Hematopoietic multipotent progenitor cell treated with erythropoietin and hydrocortisone succinate and interleukin-3 and kit ligand, for 15 days (in vitro differentiated cells): Measurements from ENCODE around the gene AGAP3.

Source experiments
- DNase-seq: peaks from one replicate; pipeline ENCODE4 v3.0.0-alpha.2; 2015; ENCODE audit warnings: low spot score

The AGAP3 gene

DNA sequence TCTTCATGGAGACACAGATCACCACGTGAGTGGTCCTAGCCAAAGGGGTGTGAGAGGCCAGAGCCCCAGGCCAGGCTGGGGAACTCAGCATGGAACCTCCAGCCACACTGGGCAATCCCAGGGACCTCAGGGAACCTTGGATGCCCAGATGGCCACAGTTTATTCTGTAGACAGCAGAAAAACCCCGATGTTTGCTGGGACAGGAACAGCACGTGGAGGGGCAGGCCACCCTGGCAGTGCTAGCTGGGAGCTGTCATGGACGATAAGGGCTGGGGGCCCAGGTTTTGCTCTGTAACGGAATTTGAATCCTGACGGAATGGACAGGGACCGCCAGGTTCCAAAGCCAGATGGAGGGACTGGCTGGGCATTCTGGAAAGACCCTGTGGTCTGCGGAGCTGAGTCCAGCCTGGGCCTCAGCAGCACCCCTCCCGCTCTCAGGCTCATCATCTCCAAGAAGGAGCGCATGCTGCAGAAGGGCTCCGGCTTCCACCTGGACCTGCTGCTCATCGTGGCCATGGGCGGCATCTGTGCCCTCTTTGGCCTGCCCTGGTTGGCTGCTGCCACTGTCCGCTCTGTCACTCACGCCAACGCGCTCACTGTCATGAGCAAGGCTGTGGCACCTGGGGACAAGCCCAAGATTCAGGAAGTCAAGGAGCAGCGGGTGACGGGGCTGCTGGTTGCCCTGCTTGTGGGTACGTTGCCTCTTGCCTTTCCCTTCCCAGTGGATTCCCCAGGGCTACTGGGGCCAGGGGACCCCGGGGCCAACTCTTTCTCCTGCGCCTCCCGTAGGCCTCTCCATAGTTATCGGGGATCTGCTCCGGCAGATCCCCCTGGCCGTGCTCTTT is 11.2 kb upstream of the AGAP3 start:
- DNase-seq: no peak

DNA sequence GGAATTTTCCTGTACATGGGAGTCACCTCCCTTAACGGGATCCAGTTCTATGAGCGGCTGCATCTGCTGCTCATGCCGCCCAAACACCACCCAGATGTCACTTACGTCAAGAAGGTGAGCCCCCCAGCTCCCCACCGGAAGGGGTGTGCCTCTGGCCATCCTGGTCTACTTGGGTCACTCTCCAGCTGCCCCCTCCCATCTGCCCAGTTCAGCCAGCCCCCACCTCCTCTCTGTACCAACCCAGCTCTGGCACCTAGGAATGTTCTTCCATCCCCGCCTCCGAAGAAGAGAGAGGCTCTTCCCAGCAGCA is 10.7 kb upstream of the AGAP3 start:
- DNase-seq: no peak

DNA sequence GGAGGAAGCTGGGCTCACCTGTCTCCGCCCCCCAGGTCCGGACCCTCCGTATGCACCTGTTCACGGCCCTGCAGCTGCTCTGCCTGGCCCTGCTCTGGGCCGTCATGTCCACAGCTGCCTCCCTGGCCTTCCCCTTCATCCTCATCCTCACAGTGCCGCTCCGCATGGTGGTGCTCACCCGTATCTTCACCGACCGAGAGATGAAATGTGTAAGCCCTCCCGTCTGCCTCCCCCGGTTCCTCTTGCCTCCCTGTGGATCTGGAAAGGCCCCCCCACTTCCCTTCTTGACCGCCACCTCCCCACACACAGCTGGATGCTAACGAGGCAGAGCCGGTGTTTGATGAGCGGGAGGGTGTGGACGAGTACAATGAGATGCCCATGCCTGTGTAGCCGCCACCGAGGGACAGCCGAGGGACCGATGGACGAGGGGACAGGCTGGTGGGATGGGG is 10.3 kb upstream of the AGAP3 start:
- DNase-seq: no peak

DNA sequence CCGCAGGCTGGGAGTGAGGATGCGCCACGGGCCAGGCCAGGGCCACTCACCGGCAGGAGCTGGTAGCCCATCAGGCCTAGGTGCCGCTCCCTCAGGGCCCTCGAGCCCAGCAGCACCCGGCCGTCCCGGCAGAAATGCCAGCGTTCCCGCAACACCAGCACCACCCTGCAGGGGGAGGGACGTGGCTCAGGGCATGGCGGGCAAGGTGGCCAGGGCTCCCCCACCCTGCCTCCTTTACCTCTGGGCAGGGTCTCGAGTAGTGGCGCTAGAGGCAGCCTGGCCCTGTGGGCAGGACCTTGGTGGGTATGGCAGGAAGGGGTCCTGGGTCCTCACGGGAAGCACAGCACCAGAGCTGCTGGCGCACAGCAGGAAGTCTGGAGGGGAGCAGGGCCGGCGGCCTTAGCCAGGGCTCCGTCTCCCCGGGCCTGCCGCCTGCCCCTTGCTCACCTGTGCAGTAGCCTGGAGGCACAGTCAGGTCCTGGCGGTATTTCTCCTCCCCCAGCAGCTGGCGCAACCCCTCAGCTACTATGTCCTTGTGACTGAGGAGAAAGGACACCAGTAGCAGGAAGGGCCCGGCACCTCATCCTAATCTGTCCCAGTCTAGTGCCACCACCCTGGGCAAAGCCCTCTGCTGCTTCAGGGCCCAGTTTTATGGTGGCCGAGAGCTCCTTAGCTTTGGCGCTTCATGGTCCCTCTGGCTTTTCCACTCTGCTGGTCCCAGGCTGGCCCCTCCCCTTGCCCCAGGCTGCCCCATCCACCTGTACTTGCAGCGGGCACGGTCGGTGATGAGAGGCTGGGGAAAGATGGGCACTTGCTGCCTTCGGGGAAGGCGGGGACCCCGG is 9.2 kb upstream of the AGAP3 start:
- no peak for DNase-seq

DNA sequence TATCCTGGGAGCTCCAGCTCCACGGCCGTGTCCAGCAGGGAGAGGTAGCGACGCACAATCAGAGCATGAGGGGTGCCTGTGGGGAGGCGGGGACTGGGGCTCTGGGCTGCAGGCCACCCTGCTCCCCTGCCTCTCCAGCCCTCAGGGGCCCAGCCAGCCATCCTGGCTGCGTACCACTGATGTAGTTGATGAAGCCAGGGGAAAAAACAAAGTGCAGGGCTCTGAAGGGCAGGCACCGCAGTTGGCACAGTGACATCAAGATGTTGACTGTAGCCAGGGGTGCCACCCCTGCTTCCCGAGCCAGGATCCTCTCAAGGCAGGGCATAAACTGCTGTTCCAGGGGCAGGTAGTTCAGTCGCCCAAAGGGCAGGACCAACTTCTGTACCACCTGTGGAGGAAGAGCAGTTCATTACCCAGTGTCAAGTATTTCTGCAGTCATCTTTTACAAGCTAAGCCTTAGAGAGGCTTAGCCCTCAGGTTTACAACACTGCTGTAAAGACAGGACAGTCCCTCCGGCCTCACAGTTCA is 8.5 kb upstream of the AGAP3 start:
- DNase-seq: no peak

DNA sequence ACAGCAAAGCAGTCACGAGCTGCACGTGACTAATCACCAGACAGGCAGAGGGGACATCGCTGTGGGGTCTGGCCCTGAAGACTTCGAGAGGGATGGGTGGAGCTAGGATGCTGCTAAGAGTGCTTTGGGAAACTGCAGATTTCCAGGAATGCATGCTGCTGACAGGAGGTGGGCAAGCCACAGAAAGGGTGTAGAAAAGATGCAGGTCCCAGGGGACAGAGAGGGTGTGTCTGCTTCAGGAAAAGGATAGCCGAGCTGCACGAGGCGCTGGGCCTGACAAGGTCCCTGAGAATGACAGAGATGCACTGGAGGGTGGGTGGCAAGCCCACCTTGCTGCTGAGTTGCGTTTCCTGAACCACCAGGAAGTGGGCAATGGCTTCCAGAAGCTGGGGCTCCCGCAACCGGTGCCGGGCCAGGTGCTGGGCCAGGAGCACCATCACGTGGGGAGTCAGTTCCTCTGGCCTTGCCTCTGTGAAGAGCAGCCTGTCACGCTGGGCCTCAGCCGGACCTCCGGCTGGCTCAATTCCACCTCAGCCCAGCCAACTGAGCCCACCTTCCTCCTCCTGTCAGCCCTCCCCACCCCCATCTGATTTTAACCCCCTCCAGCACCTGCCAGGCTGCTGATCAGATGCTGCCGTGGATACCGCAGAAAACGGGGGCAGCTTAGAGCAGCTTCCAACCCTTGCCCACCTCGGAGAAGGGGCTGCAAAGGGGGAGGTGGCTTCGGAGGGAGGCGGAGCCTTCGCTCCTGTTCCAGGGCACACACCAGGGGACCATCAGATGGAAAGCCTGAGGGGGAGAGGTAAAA is 7.8 kb upstream of the AGAP3 start:
- DNase-seq: no peak

DNA sequence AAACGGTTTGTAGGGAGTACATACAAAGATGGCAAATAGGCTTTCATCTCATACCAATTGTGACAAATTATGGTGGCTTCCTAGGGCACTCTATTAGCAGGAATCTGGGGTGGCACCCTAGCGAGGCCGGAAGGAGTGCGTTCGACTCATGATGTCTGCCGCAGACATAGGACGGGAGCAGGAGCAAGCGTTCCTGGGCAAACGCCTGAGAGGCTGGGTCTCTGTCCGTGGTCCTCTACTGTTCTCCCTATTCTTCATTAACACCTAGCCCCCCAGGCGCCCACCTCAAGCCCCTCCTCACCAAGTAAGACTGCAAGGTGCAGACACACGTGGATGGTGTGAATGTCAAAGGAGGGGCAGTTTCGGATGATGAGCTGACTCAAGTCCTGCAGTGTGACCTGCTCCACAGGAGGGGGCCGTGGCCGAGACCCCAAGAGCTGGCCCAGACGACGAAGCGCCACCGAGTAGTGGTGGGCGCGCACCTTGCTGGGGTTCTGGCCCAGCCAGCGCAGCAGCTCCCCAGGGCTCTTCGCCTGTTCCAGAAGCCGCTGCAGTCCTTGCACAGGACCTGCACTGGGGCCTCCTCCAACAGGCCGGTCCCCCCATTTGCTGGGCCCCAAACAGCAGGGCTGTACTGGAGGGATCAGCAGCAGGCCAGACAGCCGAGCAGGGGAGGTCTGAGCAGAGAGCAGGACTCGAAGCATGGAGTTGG is 6.9 kb upstream of the AGAP3 start:
- DNase-seq: no peak

DNA sequence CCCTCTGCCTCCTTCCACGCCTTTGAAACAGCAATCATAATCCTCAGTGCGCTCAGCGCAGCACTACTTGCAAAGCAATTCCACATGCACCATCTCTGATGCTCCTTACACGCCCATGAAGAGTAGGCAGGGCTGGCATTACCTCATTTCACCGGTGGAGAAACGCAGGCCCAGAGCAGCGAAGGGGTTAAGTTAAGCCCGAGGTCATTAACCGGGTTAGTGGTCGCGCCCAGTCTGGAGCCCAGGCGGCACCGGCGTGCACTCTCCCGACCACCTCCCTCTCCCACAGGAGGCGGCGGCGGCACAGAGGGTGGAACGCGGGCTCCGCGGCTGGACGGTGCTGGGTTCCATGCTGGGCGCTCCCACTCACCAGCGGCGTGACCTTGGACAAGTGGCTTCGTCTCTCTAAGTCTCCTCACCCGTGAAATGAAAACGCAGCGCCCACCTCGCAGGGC is 6.2 kb upstream of the AGAP3 start:
- peak; percentile 36 for DNase-seq

DNA sequence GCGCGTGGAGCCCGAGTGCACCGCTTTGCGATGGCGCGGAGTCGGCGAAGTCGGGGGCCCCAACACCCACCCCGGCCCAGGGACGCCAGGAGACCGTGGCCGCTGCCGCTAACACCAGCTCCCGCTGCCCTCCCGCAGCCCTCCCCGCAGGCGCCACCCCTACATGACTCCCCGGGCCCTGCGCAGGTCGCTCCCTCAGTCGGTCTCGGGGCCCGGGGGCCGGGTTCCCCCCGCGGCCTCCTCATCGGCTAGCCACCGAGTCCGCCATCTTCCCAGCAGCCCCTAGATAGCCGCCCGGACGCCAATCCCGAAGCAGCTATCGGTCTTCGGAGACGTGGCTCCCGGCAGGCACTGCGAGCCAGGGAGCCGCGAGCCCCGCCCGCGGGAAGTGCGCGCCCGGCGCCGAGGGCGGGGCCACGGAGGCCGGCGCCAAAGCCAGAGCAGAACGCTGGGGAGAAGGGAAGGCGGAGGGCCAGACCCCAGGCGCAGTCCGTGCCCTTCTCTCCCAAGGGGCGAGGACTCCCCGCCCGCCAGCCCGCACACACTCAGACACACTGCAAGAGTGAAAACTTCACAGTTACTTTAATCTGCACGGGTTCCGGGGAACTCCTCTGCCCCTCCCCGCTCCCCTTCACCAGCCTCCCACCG is 5.6 kb upstream of the AGAP3 start, which contains the start of gene FASTK:
FASTK (minus strand) TSS at position 288 of the 648 bp plus-strand sequence; CDS start at position 245, 43 bp downstream.
- peak; percentile 91 for DNase-seq

DNA sequence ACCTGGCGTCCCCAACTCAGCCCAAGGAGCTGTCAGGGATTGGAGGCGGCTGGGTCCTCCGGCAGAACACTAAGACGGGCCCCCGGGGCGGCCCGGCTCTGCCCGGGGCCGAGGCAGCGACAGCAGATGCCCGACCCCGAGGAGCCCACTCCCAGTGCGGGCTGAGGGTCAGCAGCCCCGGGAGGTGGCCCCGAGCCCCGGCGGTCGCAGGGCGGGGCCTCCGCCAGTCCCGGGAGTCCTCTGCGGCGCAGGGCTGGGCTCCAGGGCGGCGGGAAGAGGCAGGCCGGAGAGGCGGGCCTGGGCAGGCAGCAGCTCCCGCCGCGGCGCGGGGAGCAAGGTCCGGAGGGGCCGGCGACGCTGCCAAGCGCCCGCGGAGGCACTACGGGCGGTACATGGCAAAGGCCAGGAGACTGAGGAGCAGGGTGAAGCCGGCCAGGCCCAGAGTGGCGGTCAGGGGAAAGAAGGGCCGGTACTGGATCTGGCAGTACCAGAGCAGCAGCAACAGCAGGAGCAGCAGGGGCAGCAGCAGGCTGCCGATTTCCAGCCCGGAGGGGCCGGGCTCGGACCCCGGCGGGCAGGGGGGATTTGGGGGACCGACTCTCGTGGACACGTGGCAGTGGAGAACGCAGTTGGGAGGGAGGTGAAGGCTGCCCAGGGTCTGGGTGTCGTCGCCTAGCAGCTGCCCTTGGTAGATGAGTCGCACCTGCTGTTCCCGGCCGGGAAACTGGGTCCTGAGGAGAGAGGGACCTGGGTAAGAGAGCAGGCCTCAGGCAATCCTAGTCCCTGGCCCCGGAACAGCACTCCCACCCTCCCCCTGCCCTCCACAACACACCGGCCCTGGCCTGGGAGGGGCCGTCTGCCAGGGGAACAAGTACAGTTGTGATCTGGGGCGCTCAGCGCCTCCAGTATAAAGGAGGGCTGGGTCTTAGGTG is 4.8 kb upstream of the AGAP3 start:
- no peak for DNase-seq

DNA sequence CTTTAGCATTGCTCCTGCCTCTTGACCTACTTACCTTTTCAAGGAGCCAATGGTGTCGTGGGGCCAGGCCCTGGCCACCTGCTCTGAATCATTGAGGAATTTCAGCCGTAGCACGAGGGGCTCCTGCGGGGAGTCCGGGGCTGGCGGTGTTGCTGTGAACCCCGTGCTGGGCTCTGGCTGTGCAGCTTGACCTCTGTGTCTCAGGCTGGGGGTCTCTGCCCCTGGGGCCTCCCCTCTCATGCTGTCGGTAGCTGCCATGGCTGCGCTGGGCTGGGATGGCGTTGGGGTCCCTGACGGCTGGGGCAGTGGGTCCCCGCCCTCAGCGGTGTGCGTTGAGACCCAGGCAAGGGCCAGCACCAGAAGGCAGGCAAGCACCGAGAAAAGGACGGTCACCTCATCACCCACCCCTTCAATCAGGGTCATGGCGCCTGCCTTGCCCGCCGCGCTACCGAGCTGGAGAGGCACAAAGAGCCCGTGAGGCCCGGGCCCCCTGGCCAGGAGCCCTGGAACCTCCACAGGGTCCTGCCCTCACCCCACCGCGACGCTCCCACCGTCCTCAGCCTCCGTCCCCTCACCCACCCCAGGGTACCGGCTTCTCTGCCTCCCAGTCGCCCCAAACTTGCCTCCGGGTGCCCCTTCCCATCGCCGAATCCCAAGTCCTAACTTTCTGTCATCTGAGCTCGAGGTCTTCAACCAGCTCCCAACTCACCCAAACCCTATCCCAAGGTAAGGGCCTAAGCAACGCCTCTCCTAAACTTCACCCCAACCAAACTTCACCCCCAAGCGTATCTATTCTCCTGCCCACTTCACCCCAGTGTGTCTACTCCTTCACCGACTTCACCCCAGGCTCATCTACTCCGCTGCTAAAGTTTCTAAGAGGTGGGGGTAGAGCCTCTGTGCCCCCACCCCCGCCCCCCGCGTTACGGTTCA is 3.9 kb upstream of the AGAP3 start:
- no peak for DNase-seq

DNA sequence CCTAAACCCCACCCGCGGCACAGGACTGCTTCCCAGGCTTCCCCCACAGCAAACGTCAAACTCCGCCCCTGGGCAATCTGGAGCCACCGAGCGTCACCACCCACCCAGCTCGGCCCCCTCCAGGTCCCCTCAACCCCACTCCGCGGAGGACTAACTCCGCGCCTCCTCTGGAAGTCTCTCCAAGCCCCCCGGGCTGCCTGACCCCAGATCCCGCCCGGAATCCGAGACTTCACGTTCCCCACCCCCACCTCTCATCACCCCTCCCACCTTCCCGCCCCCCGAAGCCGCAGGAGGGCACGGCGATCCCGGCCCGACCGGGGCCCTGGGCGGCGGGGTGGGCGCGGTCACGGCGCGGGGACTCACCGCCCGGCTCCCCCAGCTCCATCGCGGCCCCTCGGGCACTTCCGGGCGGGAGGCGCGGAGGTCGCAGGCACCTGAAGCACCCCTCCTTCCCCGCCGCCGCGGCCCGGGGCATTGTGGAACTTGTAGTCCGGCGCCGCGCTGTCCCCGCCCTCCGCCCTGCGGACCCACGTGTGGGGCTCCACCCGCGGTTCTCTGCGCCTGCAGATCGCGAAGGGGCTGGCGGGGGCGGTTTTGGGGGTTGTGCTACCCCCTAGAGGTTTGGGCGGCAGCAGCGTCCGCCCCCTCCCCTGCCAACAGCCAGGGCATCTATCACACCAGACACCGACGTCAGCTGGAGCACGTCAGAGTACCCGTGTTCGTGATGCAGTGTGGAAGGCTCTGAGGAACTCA is 3.0 kb upstream of the AGAP3 start, which contains the start of gene TMUB1:
TMUB1 (minus strand) TSS at position 423 of the 753 bp plus-strand sequence. CDS start 930 bp downstream, outside the sequence.
- peak; percentile 62 for DNase-seq

DNA sequence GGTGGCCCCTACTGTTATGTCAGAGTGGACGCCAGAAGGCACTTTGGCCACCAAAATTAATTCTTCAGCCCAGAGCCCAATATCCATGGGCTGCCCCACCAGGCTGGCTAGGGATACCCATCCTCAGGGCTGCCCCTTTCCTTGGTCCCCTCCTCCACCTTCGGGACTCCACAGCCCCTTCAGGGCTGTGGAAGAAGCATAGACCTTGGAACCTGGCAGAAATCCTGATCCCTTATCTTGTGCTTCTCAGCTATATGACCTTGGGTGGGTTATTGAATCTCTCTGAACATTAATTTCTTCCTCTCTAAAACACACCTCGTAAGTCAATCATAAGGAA is 2.5 kb upstream of the AGAP3 start:
- no peak for DNase-seq

DNA sequence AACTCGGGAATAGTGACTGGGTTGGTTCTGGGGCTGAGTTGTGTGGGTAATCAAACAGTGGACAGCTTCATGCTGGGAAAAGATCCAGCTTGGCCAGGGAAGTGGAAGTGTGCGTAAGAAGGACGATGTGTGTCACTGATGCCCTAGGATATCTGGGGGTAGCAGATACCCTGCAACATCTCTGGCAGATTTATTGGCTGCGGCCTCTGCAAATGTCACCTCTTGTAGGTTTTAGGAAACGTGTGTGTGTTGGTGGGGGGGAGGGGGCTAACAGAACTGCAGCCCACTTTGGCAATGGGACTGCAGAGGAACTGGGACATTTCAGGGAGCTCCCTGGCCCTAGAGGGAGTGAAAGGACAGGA is 965 bp upstream of the AGAP3 start:
- no peak for DNase-seq

DNA sequence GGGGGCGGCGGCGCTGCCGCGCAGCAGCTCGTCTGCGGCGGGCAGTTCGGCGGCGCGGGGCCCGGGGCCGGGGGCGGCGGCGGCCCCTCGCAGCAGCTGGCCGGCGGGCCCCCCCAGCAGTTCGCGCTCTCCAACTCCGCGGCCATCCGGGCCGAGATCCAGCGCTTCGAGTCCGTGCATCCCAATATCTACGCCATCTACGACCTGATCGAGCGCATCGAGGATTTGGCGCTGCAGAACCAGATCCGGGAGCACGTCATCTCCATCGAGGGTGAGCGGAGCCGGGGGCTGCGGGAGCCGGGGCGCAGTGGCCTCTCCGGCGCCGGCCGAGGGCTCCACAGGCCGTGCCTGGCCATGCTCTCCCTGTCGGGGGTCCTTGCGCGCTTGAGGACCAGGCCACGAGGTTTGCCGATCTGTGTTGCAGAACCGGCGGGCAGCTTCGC is 548 bp downstream of the AGAP3 start:
- DNase-seq: no peak

DNA sequence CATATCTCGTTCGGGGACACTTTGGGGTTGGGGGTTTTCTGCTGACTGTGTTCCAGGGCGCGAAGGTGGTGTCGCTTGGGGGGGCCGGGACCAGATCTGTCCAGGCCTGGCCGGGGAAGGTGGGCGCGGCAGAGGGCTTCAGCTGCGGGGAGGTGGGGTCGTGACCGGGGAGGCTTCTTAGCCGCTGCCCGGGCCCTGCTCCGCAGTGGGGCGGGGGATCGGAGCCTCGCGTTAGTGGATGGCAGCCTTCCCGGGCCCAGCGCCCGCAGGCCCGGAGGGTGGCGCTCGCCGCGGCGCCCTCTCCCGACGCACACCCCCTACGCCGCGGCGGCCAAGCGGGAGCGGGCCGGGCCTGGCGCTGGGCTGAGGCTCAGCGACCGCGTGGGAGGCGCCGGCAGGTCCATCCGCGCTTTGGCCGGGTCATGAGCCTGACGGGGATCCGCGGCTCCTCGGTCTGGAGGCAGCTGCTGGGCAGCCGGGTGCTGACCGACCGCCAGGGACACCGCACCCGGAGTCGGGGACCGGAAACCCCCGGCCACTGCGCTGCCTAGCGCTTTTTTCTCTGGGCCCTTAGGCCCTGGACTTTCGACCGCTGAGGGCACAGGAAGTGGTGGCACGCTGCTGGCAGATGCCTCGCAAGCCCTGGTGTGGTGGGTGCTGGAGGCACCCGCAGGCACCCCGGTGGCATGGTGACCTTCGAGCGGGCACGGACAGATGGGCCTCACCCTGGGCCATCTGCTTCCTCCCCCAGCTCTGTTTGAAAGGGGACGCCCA is 1.2 kb downstream of the AGAP3 start:
- DNase-seq: no peak
